HFFc6 (cell line): ENCODE data around the gene USH2A. TPM values are rescaled to one million over a fixed set of nuclear protein-coding genes. Genes with fewer than 3 reads are reported as not detected.
"Not testable (repeated sequence)": the region's sequence is repeated elsewhere in the genome, so short reads cannot be mapped to it uniquely, and the experiment has no call there.

Source experiments
- DNase-seq: peaks from one replicate; pipeline ENCODE4 v3.0.0-alpha.2; 2018
- H3K27ac Mint-ChIP-seq: 2 replicates; pipeline ENCODE4 v1.8.0; 2020; ENCODE audit warnings: mild to moderate bottlenecking, mixed read lengths
- H3K27me3 Mint-ChIP-seq: 2 replicates; pipeline ENCODE4 v1.8.0; 2021; ENCODE audit warnings: mild to moderate bottlenecking, moderate library complexity, mixed read lengths; ENCODE audit not compliant: insufficient read depth
- H3K36me3 Mint-ChIP-seq: 2 replicates; pipeline ENCODE4 v1.8.0; 2021; ENCODE audit warnings: low read depth, mixed read lengths
- H3K4me1 Mint-ChIP-seq: 2 replicates; pipeline ENCODE4 v1.8.0; 2020; ENCODE audit warnings: low read depth, mixed read lengths
- H3K4me3 Mint-ChIP-seq: 2 replicates; pipeline ENCODE4 v1.8.0; 2020; ENCODE audit warnings: mild to moderate bottlenecking, moderate library complexity, mixed read lengths
- H3K9me3 Mint-ChIP-seq: 2 replicates; pipeline ENCODE4 v1.8.0; 2020; ENCODE audit warnings: mild to moderate bottlenecking, mixed read lengths
- CTCF ChIP-seq: fragments of 200-600 bp; sonication (generic); IDR thresholded peaks from 2 replicates; pipeline ENCODE4 v1.5.0; 2021; ENCODE audit warnings: antibody characterized with exemption, mild to moderate bottlenecking
- total RNA-seq, 6 experiments: library from RNA; stranded (reverse); fragmentation: NEBNext Ultra II Directional; extraction: Animal tissue kit (Norgen Biotek cat#: 25700); gene quantifications; 2 replicates in 1 of 6; 3 replicates in 5 of 6; pipeline ENCODE4 v1.2.3, GENCODE V29; 2021

Gene USH2A
- total RNA-seq, 6 experiments from 2014 or later: 0.02 to 0.07 (median 0.04) TPM

- H3K4me1 Mint-ChIP-seq: no peaks in the 10 kb centered on the region
- no peak for TF ChIP-seq CTCF
- H3K27ac Mint-ChIP-seq: no peak overlapping the region
- no peaks in the 10 kb centered on the region for H3K9me3 Mint-ChIP-seq
- DNase-seq: no peak
- H3K36me3 Mint-ChIP-seq: no peaks in the 10 kb centered on the region
- H3K27me3 Mint-ChIP-seq: no peaks in the 10 kb centered on the region
- no peak overlapping the region for H3K4me3 Mint-ChIP-seq
Observed at GRCh38 chr1:216356945-216357344, 66.3 kb downstream of the USH2A start.

GRCh38 chr1:216350186-216350585 lies 73.1 kb downstream of the USH2A start:
- Mint-ChIP-seq H3K9me3 (no peaks in the 10 kb centered on the region), H3K27me3 (no peaks in the 10 kb centered on the region), H3K4me3 (no peak overlapping the region), H3K27ac (no peak overlapping the region), H3K36me3 (no peaks in the 10 kb centered on the region), H3K4me1 (no peaks in the 10 kb centered on the region)
- TF ChIP-seq CTCF: no peak
- DNase-seq: no peak

GRCh38 chr1:216346526-216346925 lies 76.7 kb downstream of the USH2A start:
- DNase-seq: no peak
- Mint-ChIP-seq H3K36me3 (no peaks in the 10 kb centered on the region), H3K9me3 (no peaks in the 10 kb centered on the region), H3K27me3 (no peaks in the 10 kb centered on the region), H3K27ac (no peak overlapping the region), H3K4me1 (no peaks in the 10 kb centered on the region), H3K4me3 (no peak overlapping the region)
- no peak for TF ChIP-seq CTCF

GRCh38 chr1:216340542-216340941 lies 82.7 kb downstream of the USH2A start:
- DNase-seq, H3K27me3 Mint-ChIP-seq, H3K4me1 Mint-ChIP-seq, H3K9me3 Mint-ChIP-seq, H3K27ac Mint-ChIP-seq, H3K36me3 Mint-ChIP-seq, H3K4me3 Mint-ChIP-seq: not testable (repeated sequence)

GRCh38 chr1:216332462-216332861 lies 90.8 kb downstream of the USH2A start:
- no peak for TF ChIP-seq CTCF
- Mint-ChIP-seq H3K27ac (no peak overlapping the region), H3K36me3 (no peaks in the 10 kb centered on the region), H3K4me1 (peaks cover 15% of the 10 kb centered on the region), H3K4me3 (no peak overlapping the region), H3K27me3 (no peaks in the 10 kb centered on the region; the same call in 1 of the 2 replicates), H3K9me3 (no peaks in the 10 kb centered on the region; the same call in 1 of the 2 replicates)
- DNase-seq: no peak

- Mint-ChIP-seq H3K27me3 (no peaks in the 10 kb centered on the region; the same call in 1 of the 2 replicates), H3K9me3 (no peaks in the 10 kb centered on the region; the same call in 1 of the 2 replicates), H3K4me1 (peaks cover 15% of the 10 kb centered on the region), H3K27ac (no peak overlapping the region), H3K36me3 (no peaks in the 10 kb centered on the region), H3K4me3 (no peak overlapping the region)
- no peak for TF ChIP-seq CTCF
- DNase-seq: no peak
Observed at GRCh38 chr1:216332003-216332402, 91.2 kb downstream of the USH2A start.
